HG03175 (cell line): ENCODE measurements around the gene PPIF.
A peak's percentile ranks its signal among the peaks of the same experiment; 100 is the strongest.

Source experiments
- ATAC-seq: cut with Tn5 transposase; IDR thresholded peaks from one replicate; pipeline ENCODE4 v1.9.1; 2021; ENCODE audit warnings: mild to moderate bottlenecking, moderate library complexity; ENCODE audit not compliant: unreplicated experiment

The PPIF gene

GRCh38 chr10:79399223-79399831 lies 52.1 kb downstream of the PPIF start:
- no peak for ATAC-seq

- ATAC-seq: peak; percentile 63
Observed at GRCh38 chr10:79400146-79401004, 53.1 kb downstream of the PPIF start.

- ATAC-seq: no peak
Observed at GRCh38 chr10:79401015-79401921, 54.0 kb downstream of the PPIF start.

- ATAC-seq: no peak
Observed at GRCh38 chr10:79402625-79402946, 55.3 kb downstream of the PPIF start.

GRCh38 chr10:79402951-79403350 lies 55.7 kb downstream of the PPIF start:
- no peak for ATAC-seq

- ATAC-seq: no peak
Observed at GRCh38 chr10:79403441-79404230, 56.4 kb downstream of the PPIF start.

- ATAC-seq: no peak
Observed at GRCh38 chr10:79404231-79404609, 57.0 kb downstream of the PPIF start.

GRCh38 chr10:79404690-79405131 lies 57.4 kb downstream of the PPIF start:
- ATAC-seq: no peak
